Loucy (cell line): ENCODE results near the gene STX18.

Experiments
- H2AFZ ChIP-seq: fragments of 200-600 bp; sonication (generic); 2 replicates; pipeline ENCODE4 v1.6.0; 2016; ENCODE audit warnings: antibody characterized with exemption, mild to moderate bottlenecking, low read length, moderate library complexity
- H3F3A ChIP-seq: fragments of 200-600 bp; 2 replicates; pipeline ENCODE4 v1.6.0; 2016; ENCODE audit warnings: antibody characterized with exemption, low read depth, mild to moderate bottlenecking
- H3K27me3 ChIP-seq: fragments of 200-600 bp; sonication (generic); 2 replicates; pipeline ENCODE4 v1.6.1; 2014; ENCODE audit warnings: low read length, mild to moderate bottlenecking; ENCODE audit not compliant: insufficient read depth, poor library complexity, severe bottlenecking
- H3K36me3 ChIP-seq: fragments of 200-600 bp; sonication (generic); 2 replicates; pipeline ENCODE4 v1.6.1; 2016; ENCODE audit warnings: low read length; ENCODE audit not compliant: insufficient read depth
- H3K4me1 ChIP-seq: fragments of 200-600 bp; sonication (generic); 2 replicates; pipeline ENCODE4 v1.5.1; 2014; ENCODE audit warnings: low read length, mild to moderate bottlenecking; ENCODE audit not compliant: insufficient read depth, poor library complexity, severe bottlenecking
- H3K4me2 ChIP-seq: fragments of 200-600 bp; sonication (generic); 2 replicates; pipeline ENCODE4 v1.6.0; 2014; ENCODE audit warnings: antibody characterized with exemption, low read length, low read depth, mild to moderate bottlenecking; ENCODE audit not compliant: poor library complexity, severe bottlenecking
- H3K4me3 ChIP-seq: fragments of 200-600 bp; sonication (generic); 2 replicates; pipeline ENCODE4 v1.5.1; 2014; ENCODE audit warnings: low read length, mild to moderate bottlenecking, mixed read lengths; ENCODE audit not compliant: poor library complexity, severe bottlenecking
- H3K79me2 ChIP-seq: fragments of 200-600 bp; sonication (generic); 2 replicates; pipeline ENCODE4 v1.6.1; 2014; ENCODE audit warnings: low read length; ENCODE audit not compliant: insufficient read depth
- H3K9ac ChIP-seq: fragments of 200-600 bp; sonication (generic); 2 replicates; pipeline ENCODE4 v1.6.0; 2014; ENCODE audit warnings: mild to moderate bottlenecking, low read depth, low read length, moderate library complexity; ENCODE audit not compliant: poor library complexity, severe bottlenecking
- H3K9me2 ChIP-seq: fragments of 200-600 bp; sonication (generic); replicated peaks from 2 replicates; pipeline ENCODE4 v1.6.1; 2016; ENCODE audit warnings: low read depth, low read length, mixed read lengths
- H3K9me3 ChIP-seq: fragments of 200-600 bp; sonication (generic); 2 replicates; pipeline ENCODE4 v1.6.1; 2014; ENCODE audit warnings: mild to moderate bottlenecking, antibody characterized with exemption, low read length, low read depth; ENCODE audit not compliant: insufficient read depth
- H4K20me1 ChIP-seq: fragments of 200-600 bp; sonication (generic); 2 replicates; pipeline ENCODE4 v1.6.0; 2014; ENCODE audit warnings: antibody characterized with exemption, low read length, mild to moderate bottlenecking; ENCODE audit not compliant: insufficient read depth, poor library complexity, severe bottlenecking
- CTCF ChIP-seq: fragments of 200-600 bp; sonication (generic); conservative IDR thresholded peaks from 2 replicates; pipeline ENCODE4 v1.5.1; 2014; ENCODE audit warnings: mild to moderate bottlenecking, antibody characterized with exemption, low read length
- EZH2phosphoT487 ChIP-seq: fragments of 200-600 bp; IDR thresholded peaks from 2 replicates; pipeline ENCODE4 v1.6.1; 2018; ENCODE audit warnings: antibody characterized with exemption, mild to moderate bottlenecking, moderate library complexity, borderline replicate concordance

Gene STX18

GRCh38 chr4:4376074-4376473, 165.8 kb downstream of the STX18 start:
- Histone ChIP-seq H3K27me3 (no peaks in the 10 kb centered on the region), H3K4me1 (no peaks in the 10 kb centered on the region), H3K9me2 (no peaks in the 10 kb centered on the region), H2AFZ (no peak overlapping the region), H3K4me3 (no peak overlapping the region), H4K20me1 (no peaks in the 10 kb centered on the region), H3K79me2 (no peaks in the 10 kb centered on the region), H3F3A (no peaks in the 10 kb centered on the region), H3K36me3 (no peaks in the 10 kb centered on the region), H3K4me2 (no peak overlapping the region), H3K9ac (no peak overlapping the region), H3K9me3 (no peaks in the 10 kb centered on the region)
- TF ChIP-seq EZH2phosphoT487 (no peak), CTCF (no peak)

- Histone ChIP-seq H3F3A (no peaks in the 10 kb centered on the region), H3K79me2 (no peaks in the 10 kb centered on the region), H3K9me3 (no peaks in the 10 kb centered on the region), H3K4me2 (no peak overlapping the region), H4K20me1 (no peaks in the 10 kb centered on the region), H3K27me3 (no peaks in the 10 kb centered on the region), H3K9ac (no peak overlapping the region), H3K4me1 (no peaks in the 10 kb centered on the region), H3K4me3 (no peak overlapping the region), H3K9me2 (no peaks in the 10 kb centered on the region), H2AFZ (no peak overlapping the region), H3K36me3 (no peaks in the 10 kb centered on the region)
- TF ChIP-seq CTCF = no peak
- TF ChIP-seq EZH2phosphoT487 = no peak
These were observed 167.3 kb downstream of the STX18 start for GRCh38 chr4:4374388-4375098.
